Thyroid gland (tissue), 4 donors: ENCODE measurements around the gene RGMB. TPM values are rescaled to one million over a fixed set of nuclear protein-coding genes. Genes with fewer than 3 reads are reported as not detected.
"Not testable (repeated sequence)": the region's sequence is repeated elsewhere in the genome, so short reads cannot be mapped to it uniquely, and the experiment has no call there.

Experiments
- DNase-seq, 2 donors: peaks; one replicate each; pipeline ENCODE4 v3.0.0-alpha.2; 2019
- H3K27ac ChIP-seq, 3 donors: fragments of 200-600 bp; sonication (generic); 1 replicate in 2 of 3; 2 replicates in 1 of 3; pipeline ENCODE4 v1.5.1; 2016 to 2019; ENCODE audit warnings: mild to moderate bottlenecking in 1 of 3, moderate library complexity in 1 of 3
- H3K27me3 ChIP-seq: fragments of 200-600 bp; sonication (generic); one replicate; pipeline ENCODE4 v1.5.1; 2019
- H3K36me3 ChIP-seq, 2 donors: fragments of 200-600 bp; sonication (generic); one replicate each; pipeline ENCODE4 v1.5.1; 2016 to 2019
- H3K4me1 ChIP-seq, 2 donors: fragments of 200-600 bp; sonication (generic); one replicate each; pipeline ENCODE4 v1.5.1; 2017 to 2019
- H3K4me3 ChIP-seq, 3 donors: fragments of 200-600 bp; sonication (generic); replicated peaks in 1 of 3; 1 replicate in 2 of 3; 2 replicates in 1 of 3; pipeline ENCODE4 v1.5.1; 2016; ENCODE audit warnings: mild to moderate bottlenecking in 1 of 3
- H3K9me3 ChIP-seq: fragments of 200-600 bp; sonication (generic); one replicate; pipeline ENCODE4 v1.5.1; 2017
- POLR2A ChIP-seq, 2 donors: fragments of 450-650 bp; IDR thresholded peaks; one replicate each; pipeline ENCODE4 v1.6.1; 2017; ENCODE audit warnings: antibody characterized with exemption in 2 of 2, mild to moderate bottlenecking in 2 of 2, moderate library complexity in 1 of 2
- WGBS, 2 donors: methylation state at CpG; one replicate each; pipeline ENCODE4 v1.1.5; 2017; 5-methylcytosine and 5-hydroxymethylcytosine counted together
- intact Hi-C: fragments of 100-400 bp; cut with DNase I; formaldehyde crosslinking; loops from one replicate; pipeline ENCODE4 v1.15.1; 2023
- total RNA-seq, 4 donors: library from RNA; depleted of rRNA; stranded (reverse); fragments of >200 nt; gene quantifications; one replicate each; pipeline ENCODE4 v1.2.3, GENCODE V29; 2016
- TF ChIP-seq, protein P1 (sequence below), 6 experiments: fragments of 200-600 bp in 3 of 6; fragments of 450-650 bp in 3 of 6; sonication (generic) in 3 of 6; IDR thresholded peaks; one replicate each; pipeline ENCODE4 v1.5.1; 2016 to 2019; ENCODE audit warnings: antibody characterized with exemption in 6 of 6, mild to moderate bottlenecking in 2 of 6, inconsistent platforms in 1 of 6, moderate library complexity in 1 of 6

RGMB gene
- total RNA-seq, 4 donors from 2014 or later: 25.3 to 29.7 (median 27.5) TPM

GRCh38 chr5:98735806-98736507 is 37.5 kb upstream of the RGMB start:
- no peaks in the 10 kb centered on the region for H3K27me3 ChIP-seq
- intact Hi-C loops: no loop called here
- H3K36me3 ChIP-seq: no peaks in the 10 kb centered on the region
- no peaks in the 10 kb centered on the region for H3K4me1 ChIP-seq
- no peak overlapping the region for H3K4me3 ChIP-seq
- H3K27ac ChIP-seq: no peak overlapping the region
- TF ChIP-seq, protein P1, sequence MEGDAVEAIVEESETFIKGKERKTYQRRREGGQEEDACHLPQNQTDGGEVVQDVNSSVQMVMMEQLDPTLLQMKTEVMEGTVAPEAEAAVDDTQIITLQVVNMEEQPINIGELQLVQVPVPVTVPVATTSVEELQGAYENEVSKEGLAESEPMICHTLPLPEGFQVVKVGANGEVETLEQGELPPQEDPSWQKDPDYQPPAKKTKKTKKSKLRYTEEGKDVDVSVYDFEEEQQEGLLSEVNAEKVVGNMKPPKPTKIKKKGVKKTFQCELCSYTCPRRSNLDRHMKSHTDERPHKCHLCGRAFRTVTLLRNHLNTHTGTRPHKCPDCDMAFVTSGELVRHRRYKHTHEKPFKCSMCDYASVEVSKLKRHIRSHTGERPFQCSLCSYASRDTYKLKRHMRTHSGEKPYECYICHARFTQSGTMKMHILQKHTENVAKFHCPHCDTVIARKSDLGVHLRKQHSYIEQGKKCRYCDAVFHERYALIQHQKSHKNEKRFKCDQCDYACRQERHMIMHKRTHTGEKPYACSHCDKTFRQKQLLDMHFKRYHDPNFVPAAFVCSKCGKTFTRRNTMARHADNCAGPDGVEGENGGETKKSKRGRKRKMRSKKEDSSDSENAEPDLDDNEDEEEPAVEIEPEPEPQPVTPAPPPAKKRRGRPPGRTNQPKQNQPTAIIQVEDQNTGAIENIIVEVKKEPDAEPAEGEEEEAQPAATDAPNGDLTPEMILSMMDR (IDR thresholded peaks at IDR 0.05): no peak
- TF ChIP-seq POLR2A (IDR thresholded peaks at IDR 0.05): no peak
- no peaks in the 10 kb centered on the region for H3K9me3 ChIP-seq
- 82 to 88% methylated on average over 1 of the region's 1 CpG for WGBS, 2 donors
- no peak for DNase-seq

DNA sequence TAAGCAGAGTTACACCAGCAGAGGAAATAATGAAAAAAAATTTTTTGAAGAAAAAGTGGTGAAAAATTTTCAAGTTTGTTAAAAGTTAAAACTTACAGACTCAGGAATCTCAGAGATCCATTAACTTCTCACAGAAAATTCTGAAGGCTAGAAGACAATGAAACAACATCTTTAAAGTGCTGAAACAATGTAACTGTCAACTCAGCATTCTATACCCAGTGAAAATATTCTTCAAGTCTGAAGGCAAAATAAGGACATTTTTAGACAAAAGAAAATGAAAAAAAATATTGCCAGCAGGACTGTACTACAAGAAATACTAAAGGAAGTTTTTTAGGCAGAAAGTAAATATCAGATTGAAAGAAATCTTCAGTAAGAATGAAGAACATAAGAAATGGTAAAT is 36.7 kb upstream of the RGMB start:
- no peak for DNase-seq
- H3K4me3 ChIP-seq: no peak overlapping the region
- H3K9me3 ChIP-seq: no peaks in the 10 kb centered on the region
- H3K27ac ChIP-seq: no peak overlapping the region
- no peaks in the 10 kb centered on the region for H3K36me3 ChIP-seq
- intact Hi-C loops: no loop called here
- TF ChIP-seq POLR2A (IDR thresholded peaks at IDR 0.05): no peak
- TF ChIP-seq, protein P1 (IDR thresholded peaks at IDR 0.05): no peak
- H3K27me3 ChIP-seq: no peaks in the 10 kb centered on the region
- H3K4me1 ChIP-seq: no peaks in the 10 kb centered on the region

DNA sequence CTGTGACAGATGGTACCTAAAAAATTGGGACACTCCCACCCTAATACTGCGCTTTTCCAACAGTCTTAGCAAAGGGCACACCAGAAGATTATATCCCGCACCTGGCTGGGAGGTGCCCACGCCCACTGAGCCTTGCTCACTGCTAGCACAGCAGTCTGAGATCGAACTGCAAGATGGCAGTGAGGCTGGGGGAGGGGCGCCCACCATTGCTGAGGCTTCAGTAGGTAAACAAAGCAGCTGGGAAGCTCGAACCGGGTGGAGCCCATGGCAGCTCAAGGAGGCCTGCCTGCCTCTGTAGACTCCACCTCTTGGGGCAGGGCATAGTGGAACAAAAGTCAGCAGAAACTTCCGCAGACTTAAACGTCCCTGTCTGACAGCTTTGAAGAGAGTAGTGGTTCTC is 36.0 kb upstream of the RGMB start:
- H3K36me3 ChIP-seq, H3K4me3 ChIP-seq, H3K27me3 ChIP-seq, DNase-seq, H3K9me3 ChIP-seq, H3K4me1 ChIP-seq, intact Hi-C loops, H3K27ac ChIP-seq: not testable (repeated sequence)
- 82 to 94% methylated on average over 7 to 8 of the region's 9 CpGs for WGBS, 2 donors

DNA sequence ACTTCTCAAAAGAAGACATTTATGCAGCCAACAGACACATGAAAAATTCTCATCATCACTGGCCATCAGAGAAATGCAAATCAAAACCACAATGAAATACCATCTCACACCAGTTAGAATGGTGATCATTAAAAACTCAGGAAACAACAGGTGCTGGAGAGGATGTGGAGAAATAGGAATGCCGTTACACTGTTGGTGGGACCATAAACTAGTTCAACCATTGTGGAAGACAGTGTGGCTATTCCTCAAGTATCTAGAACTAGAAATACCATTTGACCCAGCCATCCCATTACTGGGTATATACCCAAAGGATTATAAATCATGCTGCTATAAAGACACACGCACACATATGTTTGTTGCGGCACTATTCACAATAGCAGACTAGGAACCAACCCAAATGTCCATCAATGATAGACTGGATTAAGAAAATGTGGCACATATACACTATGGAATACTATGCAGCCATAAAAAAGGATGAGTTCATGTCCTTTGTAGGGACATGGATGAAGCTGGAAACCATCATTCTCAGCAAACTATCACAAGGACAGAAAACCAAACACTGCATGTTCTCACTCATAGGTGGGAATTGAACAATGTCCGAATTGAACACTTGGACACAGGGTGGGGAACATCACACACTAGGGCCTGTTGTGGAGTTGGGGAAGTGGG is 34.8 kb upstream of the RGMB start:
- WGBS, 2 donors: 91 to 97% methylated on average over 4 of the region's 4 CpGs

DNA sequence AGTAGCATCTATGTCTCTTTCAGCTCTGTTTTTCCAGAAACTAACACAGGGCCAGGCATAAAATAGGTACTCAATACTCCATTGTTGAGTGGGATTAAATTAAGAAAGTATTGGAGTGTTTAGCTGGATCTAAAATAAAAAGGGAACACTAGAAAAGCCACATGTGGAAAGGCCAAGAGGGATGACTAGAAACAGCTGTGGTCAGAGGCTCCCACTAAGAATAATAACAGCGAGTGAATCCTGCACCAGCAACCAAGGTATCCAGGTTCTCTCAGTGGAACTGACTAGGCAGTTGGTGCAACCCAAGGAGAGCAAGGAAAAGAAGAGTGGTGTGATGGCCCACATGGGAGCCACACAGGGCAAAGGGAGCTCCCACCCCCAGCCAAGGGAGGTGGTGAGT is 31.5 kb upstream of the RGMB start:
- Histone ChIP-seq H3K27ac (no peak overlapping the region), H3K9me3 (no peaks in the 10 kb centered on the region), H3K36me3 (no peaks in the 10 kb centered on the region), H3K4me3 (no peak overlapping the region), H3K27me3 (no peaks in the 10 kb centered on the region), H3K4me1 (no peaks in the 10 kb centered on the region)
- 83 to 96% methylated on average over 1 of the region's 1 CpG for WGBS, 2 donors
- no peak for DNase-seq
- intact Hi-C loops: no loop called here
- no peak for TF ChIP-seq POLR2A (IDR thresholded peaks at IDR 0.05)
- TF ChIP-seq, protein P1 (IDR thresholded peaks at IDR 0.05): no peak

More for the DNA sequence above, 34.8 kb upstream of the RGMB start:
- intact Hi-C loops, H3K4me1 ChIP-seq, H3K27me3 ChIP-seq, H3K27ac ChIP-seq, H3K36me3 ChIP-seq, H3K4me3 ChIP-seq, DNase-seq, H3K9me3 ChIP-seq: not testable (repeated sequence)

GRCh38 chr5:98742396-98743073 is 30.9 kb upstream of the RGMB start:
- Histone ChIP-seq H3K9me3 (no peaks in the 10 kb centered on the region), H3K27me3 (no peaks in the 10 kb centered on the region), H3K27ac (no peak overlapping the region), H3K36me3 (no peaks in the 10 kb centered on the region), H3K4me1 (no peaks in the 10 kb centered on the region), H3K4me3 (no peak overlapping the region)
- no peak for DNase-seq
- intact Hi-C loops: no loop called here
- TF ChIP-seq POLR2A (IDR thresholded peaks at IDR 0.05): no peak
- TF ChIP-seq, protein P1 (IDR thresholded peaks at IDR 0.05): no peak
- WGBS, 2 donors: 43 to 68% methylated on average over 4 to 5 of the region's 5 CpGs

DNA sequence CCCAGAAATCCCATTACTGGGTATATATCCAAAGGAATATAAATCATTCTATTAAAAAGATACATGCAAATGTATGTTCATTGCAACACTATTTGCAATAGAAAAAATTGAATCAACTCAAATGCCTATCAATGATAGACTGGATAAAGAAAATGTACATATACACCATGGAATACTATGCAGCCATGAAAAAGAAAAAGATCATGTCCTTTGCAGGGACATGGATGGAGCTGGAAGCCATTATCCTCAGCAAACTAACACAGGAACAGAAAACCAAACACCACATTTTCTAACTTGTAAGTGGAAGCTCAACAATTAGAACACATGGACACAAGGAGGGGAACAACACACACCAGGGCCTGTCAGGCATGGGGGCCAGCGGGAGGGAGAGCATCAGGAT is 25.2 kb upstream of the RGMB start:
- 94 to 96% methylated on average over 1 of the region's 1 CpG for WGBS, 2 donors
- H3K27ac ChIP-seq: not testable (repeated sequence)

More for the DNA sequence above, 25.2 kb upstream of the RGMB start:
- DNase-seq, H3K9me3 ChIP-seq, H3K36me3 ChIP-seq, intact Hi-C loops, H3K4me1 ChIP-seq, H3K4me3 ChIP-seq, H3K27me3 ChIP-seq: not testable (repeated sequence)
